Heart right ventricle (tissue), 16 donors: ENCODE data around the gene LCN1. TPM values are rescaled to one million over a fixed set of nuclear protein-coding genes. Genes with fewer than 3 reads are reported as not detected.

Experiments used
- ATAC-seq, 8 donors: fragments of 200-7000 bp; cut with Tn5 transposase; one replicate each; pipeline ENCODE4 v1.9.1; 2020; ENCODE audit warnings: mild to moderate bottlenecking in 8 of 8, moderate library complexity in 8 of 8, moderate number of reproducible peaks in 1 of 8
- DNase-seq, 2 donors: peaks; one replicate each; pipeline ENCODE4 v3.0.0-alpha.2; 2020
- H3K27ac ChIP-seq, 10 donors: fragments of 200-600 bp; sonication (generic) in 2 of 10; one replicate each; pipeline versions ENCODE4 v1.5.0 to v1.8.0; 2020 to 2022; ENCODE audit warnings: mild to moderate bottlenecking in 3 of 10
- H3K27me3 ChIP-seq, 7 donors: fragments of 200-600 bp; one replicate each; pipeline ENCODE4 v1.8.0; 2021 to 2022; ENCODE audit warnings: mild to moderate bottlenecking in 2 of 7
- H3K36me3 ChIP-seq, 9 donors: fragments of 200-600 bp; sonication (generic) in 1 of 9; one replicate each; pipeline versions ENCODE4 v1.5.0 to v1.8.0; 2020 to 2022; ENCODE audit warnings: mild to moderate bottlenecking in 2 of 9
- H3K4me1 ChIP-seq, 9 donors: fragments of 200-600 bp; sonication (generic) in 1 of 9; one replicate each; pipeline versions ENCODE4 v1.5.0 to v1.8.0; 2020 to 2022; ENCODE audit warnings: mild to moderate bottlenecking in 4 of 9
- H3K4me3 ChIP-seq, 10 donors: fragments of 200-600 bp; sonication (generic) in 2 of 10; one replicate each; pipeline versions ENCODE4 v1.5.0 to v1.8.0; 2020 to 2022; ENCODE audit warnings: mild to moderate bottlenecking in 7 of 10, moderate library complexity in 2 of 10
- H3K9me3 ChIP-seq, 11 donors: fragments of 200-600 bp in 10 of 11; sonication (generic) in 2 of 11; one replicate each; pipeline versions ENCODE4 v1.5.0 to v1.8.0; 2013 to 2022; ENCODE audit warnings: mild to moderate bottlenecking in 2 of 11, control low read depth in 1 of 11, moderate library complexity in 1 of 11
- WGBS, 2 donors: extraction: QIAGEN DNeasy Blood & Tissue Kit; methylation state at CpG; one replicate each; pipeline ENCODE4 v1.1.7; 2013; ENCODE audit warnings: inconsistent platforms in 1 of 2; 5-methylcytosine and 5-hydroxymethylcytosine counted together
- intact Hi-C, 10 donors: fragments of 100-400 bp; cut with DNase I; formaldehyde crosslinking; loops; one replicate each; pipeline versions ENCODE4 v1.11.1 to v1.14.2; 2022
- polyA plus RNA-seq, 2 donors: library from polyadenylated mRNA; stranded (reverse); fragments of 200-250 nt; gene quantifications; one replicate each; pipeline ENCODE4 v1.2.3, GENCODE V29; 2013
- total RNA-seq, 10 donors: library from RNA; stranded (reverse); fragmentation: NEBNext Ultra II Directional in 3 of 10; extraction: Animal tissue kit (Norgen Biotek cat#: 25700) in 3 of 10; gene quantifications; one replicate each; pipeline versions ENCODE4 v1.2.1 to v1.2.4, GENCODE V29; 2021 to 2023
- TF ChIP-seq, protein P1 (sequence below), 9 donors: fragments of 200-600 bp; sonication (generic) in 2 of 9; IDR thresholded peaks; one replicate each; pipeline versions ENCODE4 v1.5.0 to v1.8.0; 2021 to 2022; ENCODE audit warnings: antibody characterized with exemption in 9 of 9, mild to moderate bottlenecking in 5 of 9, moderate library complexity in 1 of 9
- donor health status: Arrhythmogenic right ventricular cardiomyopathy.
- donor health status: ischemic (EF 13 %, LVEDD 7.1; RV severe dilation, severe dysfunction).
- donor health status: healthy with polysubstance abuse.
- donor health status: DM: no; HTN: yes; CAD: no.
- donor health status: DM: no; HTN: no; CAD: no.
- donor health status: ischemic (EF 25% LVEDD 6.9; RV normal size, moderate dysfunction).
- donor health status: ischemic (EF 25% LVEDD 5.7; RV mildly dilated, moderate dysfunction).
- donor health status: healthy.
- donor health status: DM: yes; HTN: yes; CAD: no.
- donor health status: Ischemic cardiomyopathy.
- donor health status: ischemic (EF 35%, LVEDD 5.7; RV mildly dilated, moderate dysfunction).
- donor health status: nonischemic (EF 11% LVEDD 7.7; RV severe dilation, severe dysfunction).
- donor health status: DM: yes; HTN: yes; CAD: no.
- donor health status: PGD.
- donor health status: ischemic (EF 29% LVEDD 5.4; RV normal size, mild dysfunction).
- donor health status: nonischemic (EF 23%, LVEDD 6.1; RV moderate dilation, normal function).

The LCN1 gene
- total and polyA plus RNA-seq, 12 donors: 0.13 to 0.76 (median 0.32) TPM; not detected in 9

GRCh38 chr9:135522137-135522877 lies 1.1 kb downstream of the LCN1 start:
- H3K27me3 ChIP-seq: peaks cover 0 to 35% (median 23%) of the 10 kb centered on the region in 7 donors
- WGBS, 2 donors: 69 to 73% methylated on average over 16 of the region's 16 CpGs
- no peak for DNase-seq
- TF ChIP-seq, protein P1, sequence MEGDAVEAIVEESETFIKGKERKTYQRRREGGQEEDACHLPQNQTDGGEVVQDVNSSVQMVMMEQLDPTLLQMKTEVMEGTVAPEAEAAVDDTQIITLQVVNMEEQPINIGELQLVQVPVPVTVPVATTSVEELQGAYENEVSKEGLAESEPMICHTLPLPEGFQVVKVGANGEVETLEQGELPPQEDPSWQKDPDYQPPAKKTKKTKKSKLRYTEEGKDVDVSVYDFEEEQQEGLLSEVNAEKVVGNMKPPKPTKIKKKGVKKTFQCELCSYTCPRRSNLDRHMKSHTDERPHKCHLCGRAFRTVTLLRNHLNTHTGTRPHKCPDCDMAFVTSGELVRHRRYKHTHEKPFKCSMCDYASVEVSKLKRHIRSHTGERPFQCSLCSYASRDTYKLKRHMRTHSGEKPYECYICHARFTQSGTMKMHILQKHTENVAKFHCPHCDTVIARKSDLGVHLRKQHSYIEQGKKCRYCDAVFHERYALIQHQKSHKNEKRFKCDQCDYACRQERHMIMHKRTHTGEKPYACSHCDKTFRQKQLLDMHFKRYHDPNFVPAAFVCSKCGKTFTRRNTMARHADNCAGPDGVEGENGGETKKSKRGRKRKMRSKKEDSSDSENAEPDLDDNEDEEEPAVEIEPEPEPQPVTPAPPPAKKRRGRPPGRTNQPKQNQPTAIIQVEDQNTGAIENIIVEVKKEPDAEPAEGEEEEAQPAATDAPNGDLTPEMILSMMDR (IDR thresholded peaks at IDR 0.05): no peak
- H3K9me3 ChIP-seq: no peaks in the 10 kb centered on the region
- no peak overlapping the region for H3K4me3 ChIP-seq
- intact Hi-C loops: no loop called here
- H3K27ac ChIP-seq: no peak overlapping the region
- no peaks in the 10 kb centered on the region for H3K36me3 ChIP-seq
- no peak for ATAC-seq
- no peaks in the 10 kb centered on the region for H3K4me1 ChIP-seq

- no peak for DNase-seq
Measured at GRCh38 chr9:135522931-135523330, 1.7 kb downstream of the LCN1 start.

GRCh38 chr9:135523521-135524129 lies 2.4 kb downstream of the LCN1 start:
- peaks cover 0 to 36% (median 23%) of the 10 kb centered on the region in 7 donors for H3K27me3 ChIP-seq
- no peaks in the 10 kb centered on the region for H3K9me3 ChIP-seq
- no peak overlapping the region for H3K27ac ChIP-seq
- ATAC-seq (no peak), DNase-seq (no peak)
- intact Hi-C loops: no loop called here
- TF ChIP-seq, protein P1 (IDR thresholded peaks at IDR 0.05): no peak
- no peaks in the 10 kb centered on the region for H3K36me3 ChIP-seq
- WGBS, 2 donors: 64 to 67% methylated on average over 20 to 21 of the region's 21 CpGs
- no peak overlapping the region for H3K4me3 ChIP-seq
- H3K4me1 ChIP-seq: no peaks in the 10 kb centered on the region

More at GRCh38 chr9:135522931-135523330, 1.7 kb downstream of the LCN1 start:
- TF ChIP-seq, protein P1 (IDR thresholded peaks at IDR 0.05): no peak
- H3K36me3 ChIP-seq: no peaks in the 10 kb centered on the region
- WGBS, 2 donors: 66 to 69% methylated on average over 17 of the region's 17 CpGs
- H3K9me3 ChIP-seq: no peaks in the 10 kb centered on the region
- H3K4me1 ChIP-seq: no peaks in the 10 kb centered on the region
- intact Hi-C loops: no loop called here
- no peak for ATAC-seq
- H3K27me3 ChIP-seq: peaks cover 0 to 36% (median 23%) of the 10 kb centered on the region in 7 donors
- H3K27ac ChIP-seq: no peak overlapping the region
- H3K4me3 ChIP-seq: no peak overlapping the region

- TF ChIP-seq, protein P1 (IDR thresholded peaks at IDR 0.05): no peak
- intact Hi-C loops: no loop called here
- ATAC-seq: peak in 5 of 8 donors; percentile 17 to 62 (median 32)
- Histone ChIP-seq H3K9me3 (peaks cover 0 to 3% (median 0%) of the 10 kb centered on the region in 11 donors), H3K4me1 (no peaks in the 10 kb centered on the region), H3K27ac (no peak overlapping the region), H3K27me3 (peaks cover 0 to 36% (median 23%) of the 10 kb centered on the region in 7 donors), H3K36me3 (no peaks in the 10 kb centered on the region), H3K4me3 (no peak overlapping the region)
- DNase-seq: no peak
- WGBS, 2 donors: 60 to 64% methylated on average over 27 of the region's 27 CpGs
Measured at GRCh38 chr9:135524130-135524861, 3.1 kb downstream of the LCN1 start.
